Naive thymus-derived CD4-positive, alpha-beta T cell (primary cell): ENCODE results near the gene CNBP. TPM values are rescaled to one million over a fixed set of nuclear protein-coding genes. Genes with fewer than 3 reads are reported as not detected.

Source experiments
- ATAC-seq: fragments of 150-1000 bp; cut with Tn5 transposase; 2 replicates; pipeline ENCODE4 v1.10.0; 2021; ENCODE audit warnings: mild to moderate bottlenecking, moderate library complexity
- CTCF ChIA-PET: fragments of 350-600 bp; sonication (Branson Sonifier 250); formaldehyde crosslinking; loops from one replicate; lab custom pipeline; 2021; ENCODE audit warnings: antibody characterized with exemption; lab: Charles Lee
- POLR2A ChIA-PET: fragments of 350-600 bp; sonication (Branson Sonifier 250); formaldehyde crosslinking; loops from one replicate; lab custom pipeline; 2021; ENCODE audit warnings: antibody characterized with exemption, inconsistent platforms; lab: Charles Lee
- DNase-seq, 9 donors: peaks; one replicate each; pipeline versions ENCODE4 v3.0.0 to v3.0.0-alpha.2; 2020 to 2022; ENCODE audit warnings: mixed read lengths in 1 of 9
- H3K27ac ChIP-seq: one replicate; pipeline ENCODE4 v1.7.0; 2013; ENCODE audit warnings: mild to moderate bottlenecking, low read depth, low read length, moderate library complexity
- H3K27me3 ChIP-seq, 2 donors: one replicate each; pipeline ENCODE4 v1.7.0; 2013; ENCODE audit warnings: low read length in 2 of 2, mild to moderate bottlenecking in 2 of 2, moderate library complexity in 2 of 2; ENCODE audit not compliant: control insufficient read depth in 2 of 2, insufficient read depth in 2 of 2
- H3K36me3 ChIP-seq, 3 experiments: 1 replicate in 2 of 3; 2 replicates in 1 of 3; pipeline ENCODE4 v1.7.0; 2013; ENCODE audit warnings: low read length in 3 of 3, mild to moderate bottlenecking in 3 of 3, moderate library complexity in 1 of 3; ENCODE audit not compliant: insufficient read depth in 3 of 3, control insufficient read depth in 2 of 3
- H3K4me1 ChIP-seq, 2 donors: one replicate each; pipeline ENCODE4 v1.7.0; 2013; ENCODE audit warnings: low read length in 2 of 2, mild to moderate bottlenecking in 2 of 2, moderate library complexity in 1 of 2; ENCODE audit not compliant: control insufficient read depth in 2 of 2, insufficient read depth in 2 of 2
- H3K4me3 ChIP-seq: 2 replicates; pipeline ENCODE4 v1.7.0; 2013; ENCODE audit warnings: mild to moderate bottlenecking, low read length
- H3K9me3 ChIP-seq, 3 experiments: 1 replicate in 2 of 3; 2 replicates in 1 of 3; pipeline ENCODE4 v1.7.0; 2013; ENCODE audit warnings: low read length in 3 of 3; ENCODE audit not compliant: control insufficient read depth in 2 of 3
- H3K27ac Mint-ChIP-seq, 9 donors: one replicate each; pipeline ENCODE4 v1.8.0; 2020 to 2022; ENCODE audit warnings: mixed read lengths in 9 of 9, mild to moderate bottlenecking in 8 of 9, moderate library complexity in 5 of 9, inconsistent platforms in 2 of 9
- H3K27me3 Mint-ChIP-seq, 5 donors: one replicate each; pipeline ENCODE4 v1.8.0; 2021 to 2022; ENCODE audit warnings: mixed read lengths in 5 of 5, mild to moderate bottlenecking in 1 of 5
- H3K36me3 Mint-ChIP-seq, 5 donors: one replicate each; pipeline ENCODE4 v1.8.0; 2020 to 2022; ENCODE audit warnings: mixed read lengths in 5 of 5, mild to moderate bottlenecking in 3 of 5, inconsistent platforms in 1 of 5
- H3K4me1 Mint-ChIP-seq, 7 donors: one replicate each; pipeline ENCODE4 v1.8.0; 2020 to 2022; ENCODE audit warnings: mixed read lengths in 7 of 7, mild to moderate bottlenecking in 3 of 7, inconsistent platforms in 1 of 7
- H3K4me3 Mint-ChIP-seq, 10 donors: one replicate each; pipeline ENCODE4 v1.8.0; 2020 to 2022; ENCODE audit warnings: mild to moderate bottlenecking in 10 of 10, mixed read lengths in 10 of 10, moderate library complexity in 6 of 10, inconsistent platforms in 2 of 10
- H3K9me3 Mint-ChIP-seq, 11 donors: one replicate each; pipeline ENCODE4 v1.8.0; 2020 to 2022; ENCODE audit warnings: mixed read lengths in 11 of 11, mild to moderate bottlenecking in 4 of 11, inconsistent platforms in 1 of 11, moderate library complexity in 1 of 11
- intact Hi-C, 2 donors: fragments of 100-400 bp; cut with micrococcal nuclease; formaldehyde crosslinking; loops; one replicate each; pipeline ENCODE4 v1.15.1; 2023
- polyA plus RNA-seq, 2 donors: library from polyadenylated mRNA; unstranded; fragments of 300-500 nt; fragmentation: Illumina TruSeq; gene quantifications; one replicate each; pipeline ENCODE4 v1.2.3, GENCODE V29; 2021
- total RNA-seq, 6 experiments: library from RNA in 5 of 6; stranded (reverse) in 5 of 6; gene quantifications; 1 replicate in 5 of 6; 2 replicates in 1 of 6; pipeline ENCODE4 v1.2.3 and lab custom pipeline; 2021 to 2026

The CNBP gene
- total and polyA plus RNA-seq, 7 experiments from 2014 or later = 259 to 1,159 (median 358) TPM

DNA sequence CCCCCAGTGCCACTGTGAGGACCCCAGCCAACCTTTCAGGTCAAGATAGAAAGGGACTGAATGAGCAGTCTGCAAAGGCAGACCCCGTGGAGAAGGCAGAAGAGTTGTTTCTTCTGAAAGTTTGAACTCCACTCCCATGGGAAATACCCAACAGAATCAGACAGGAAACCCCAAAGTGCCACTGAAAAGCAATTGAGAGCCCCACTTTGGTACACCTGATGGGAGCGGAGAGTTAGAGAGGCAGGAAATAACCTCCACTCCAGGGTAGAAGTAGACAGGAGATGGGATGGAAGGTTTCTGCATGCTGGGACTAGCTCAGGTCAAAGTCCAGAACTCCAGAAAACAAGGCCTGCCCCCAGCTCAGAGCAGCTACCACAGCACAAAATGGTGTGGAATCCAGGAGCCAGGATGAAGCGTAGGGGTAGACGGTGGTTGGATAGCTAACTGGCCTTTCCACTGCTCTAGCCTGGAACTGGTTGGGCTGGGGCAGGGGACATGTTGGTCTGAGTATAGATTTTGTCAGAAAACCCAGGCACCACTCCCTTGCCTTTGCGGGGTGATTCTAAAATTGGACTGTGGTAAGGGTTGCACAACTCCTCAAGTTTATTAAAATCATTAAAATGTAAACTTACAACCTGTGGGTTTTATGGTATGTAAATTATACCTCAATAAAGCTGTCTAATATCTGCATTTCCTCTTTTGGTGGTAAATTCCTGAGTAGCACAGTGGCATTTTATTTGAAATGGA, 60.2 kb downstream of the CNBP start:
- ChIA-PET POLR2A (interaction anchor here (0.7 to 8.9 kb wide), 9 partner anchors 8 to 192 kb away, joined by 3 to 111 read pairs (median 6); partner anchors contain the start of genes CNBP and COPG1), CTCF (interaction anchor here (0.5 to 2.9 kb wide), 5 partner anchors 14 to 443 kb away, joined by 3 to 19 read pairs (median 4); no protein-coding TSS in a partner anchor)
- ATAC-seq (no peak), DNase-seq (peak in 1 of 9 donors; percentile 52)
- peaks cover 3 to 14% of the 10 kb centered on the region in 2 donors for H3K4me1 ChIP-seq
- intact Hi-C loops = loop anchor here (5.0 to 10.0 kb wide), 5 partner anchors 274 to 471 kb away; partner anchors contain the start of genes IFT122 (in 1 of the 2), RAB7A (in 1 of the 2) and RPN1 (in 1 of the 2)
- no peaks in the 10 kb centered on the region for H3K9me3 ChIP-seq
- H3K27me3 ChIP-seq = no peaks in the 10 kb centered on the region
- peak overlapping the region; percentile 77 for H3K27ac ChIP-seq
- peaks cover 0 to 24% (median 0%) of the 10 kb centered on the region in 3 experiments for H3K36me3 ChIP-seq
- H3K27ac Mint-ChIP-seq = peak overlapping the region; percentile 72 to 92 (median 90)
- peaks cover 0 to 20% (median 15%) of the 10 kb centered on the region in 5 donors for H3K36me3 Mint-ChIP-seq
- peaks cover 10 to 31% (median 14%) of the 10 kb centered on the region in 7 donors for H3K4me1 Mint-ChIP-seq
- no peak overlapping the region for H3K4me3 ChIP-seq
- H3K9me3 Mint-ChIP-seq = no peaks in the 10 kb centered on the region
- H3K27me3 Mint-ChIP-seq = no peaks in the 10 kb centered on the region
- peak overlapping the region in 9 of 10 donors; percentile 34 to 95 (median 69) for H3K4me3 Mint-ChIP-seq

DNA sequence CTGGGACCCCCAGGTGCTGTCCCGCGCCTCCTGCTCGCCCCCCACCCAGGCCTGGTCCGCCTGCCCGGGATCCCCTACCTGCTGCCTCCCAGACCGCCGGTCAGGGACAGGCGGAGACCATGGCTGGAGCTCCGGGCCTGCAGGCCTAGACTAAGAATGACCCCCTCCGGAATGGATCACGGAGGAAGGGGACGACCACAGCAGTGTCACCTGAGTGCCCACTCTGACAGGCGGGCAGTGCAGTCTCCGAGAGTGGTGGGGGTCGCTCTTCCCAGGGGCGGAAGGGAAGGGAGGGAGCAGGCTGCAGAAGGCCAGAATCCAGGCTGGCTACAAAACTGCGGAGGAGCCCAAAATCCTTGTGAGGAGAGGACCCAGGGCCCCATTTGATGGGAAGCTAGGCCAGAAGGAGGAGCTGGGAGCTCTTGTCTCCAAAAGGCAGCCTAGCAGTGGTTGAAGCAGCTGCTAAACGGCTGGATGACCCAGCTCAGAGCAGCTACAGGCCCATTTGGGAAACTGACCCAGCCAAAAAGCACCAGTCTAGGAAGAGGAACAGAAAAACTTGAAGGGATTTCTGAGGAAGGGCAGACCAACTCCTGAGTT, 61.2 kb downstream of the CNBP start:
- ATAC-seq (no peak), DNase-seq (no peak)
- no peak overlapping the region for H3K4me3 ChIP-seq
- peaks cover 19 to 41% (median 23%) of the 10 kb centered on the region in 7 donors for H3K4me1 Mint-ChIP-seq
- ChIA-PET CTCF (interaction anchor here (0.7 to 2.9 kb wide), 4 partner anchors 39 to 153 kb away, joined by 3 to 19 read pairs (median 4); no protein-coding TSS in a partner anchor), POLR2A (interaction anchor here (0.5 to 8.9 kb wide), 20 partner anchors 9 to 473 kb away, joined by 3 to 111 read pairs (median 7); partner anchors contain the start of genes CFAP92, CNBP, COPG1 and EFCC1)
- peaks cover 6 to 28% (median 24%) of the 10 kb centered on the region in 5 donors for H3K36me3 Mint-ChIP-seq
- H3K36me3 ChIP-seq = peaks cover 0 to 22% (median 5%) of the 10 kb centered on the region in 3 experiments
- peak overlapping the region; percentile 55 to 95 (median 80) for H3K4me3 Mint-ChIP-seq
- H3K9me3 Mint-ChIP-seq = no peaks in the 10 kb centered on the region
- intact Hi-C loops = loop anchor here (5.0 to 10.0 kb wide), 5 partner anchors 275 to 470 kb away; partner anchors contain the start of genes IFT122 (in 1 of the 2), RAB7A (in 1 of the 2) and RPN1 (in 1 of the 2)
- H3K9me3 ChIP-seq = no peaks in the 10 kb centered on the region
- H3K27ac Mint-ChIP-seq = peak overlapping the region; percentile 72 to 92 (median 90)
- H3K27me3 ChIP-seq = no peaks in the 10 kb centered on the region
- H3K27ac ChIP-seq = peak overlapping the region; percentile 77
- H3K4me1 ChIP-seq = peaks cover 13 to 23% of the 10 kb centered on the region in 2 donors
- no peaks in the 10 kb centered on the region for H3K27me3 Mint-ChIP-seq

DNA sequence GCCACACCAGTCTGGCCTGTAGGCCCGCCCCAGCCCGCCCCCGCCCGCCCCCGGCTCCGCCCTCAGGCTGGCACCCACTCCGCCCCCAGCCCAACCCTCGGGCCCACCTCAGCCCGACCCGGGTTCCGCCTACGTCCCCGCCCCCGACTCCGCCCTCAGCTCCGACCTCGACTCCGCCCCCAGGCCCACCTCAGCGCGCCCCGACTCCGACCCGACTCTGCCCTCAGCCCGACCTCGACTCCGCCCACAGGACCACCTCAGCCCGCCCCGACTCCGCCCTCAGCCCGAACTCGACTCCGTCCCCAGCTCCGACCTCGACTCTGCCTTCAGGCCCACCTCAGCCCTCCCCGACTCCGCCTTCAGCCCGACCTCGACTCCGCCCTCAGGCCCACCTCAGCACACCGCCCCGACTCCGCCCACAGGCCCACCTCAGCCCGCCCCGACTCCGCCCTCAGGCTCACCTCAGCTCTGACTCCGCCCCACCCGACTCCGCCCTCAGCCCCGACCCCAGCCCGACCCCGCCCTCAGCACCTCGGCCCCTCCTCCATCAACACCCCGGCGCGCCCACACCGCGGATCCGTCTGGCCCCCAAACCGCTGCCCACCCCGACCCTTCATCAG, 61.8 kb downstream of the CNBP start, which contains the start of gene RAB43:
Gene RAB43, minus strand, starts transcription at position 13 of the 620 bp plus-strand sequence. CDS start 315 bp downstream, outside the sequence.
- Mint-ChIP-seq H3K27me3 (no peaks in the 10 kb centered on the region), H3K27ac (peak within 1 kb of the TSS; percentile 92 to 100 (median 97)), H3K4me3 (peak within 1 kb of the TSS; percentile 86 to 99 (median 98)), H3K9me3 (no peaks in the 10 kb centered on the region), H3K4me1 (peaks cover 23 to 47% (median 29%) of the 10 kb centered on the region in 7 donors), H3K36me3 (peaks cover 6 to 29% (median 27%) of the 10 kb centered on the region in 5 donors)
- Histone ChIP-seq H3K4me1 (peaks cover 19 to 28% of the 10 kb centered on the region in 2 donors), H3K27me3 (no peaks in the 10 kb centered on the region), H3K27ac (peak within 1 kb of the TSS; percentile 83), H3K9me3 (no peaks in the 10 kb centered on the region), H3K36me3 (peaks cover 0 to 22% (median 6%) of the 10 kb centered on the region in 3 experiments), H3K4me3 (peak within 1 kb of the TSS; percentile 95)
- ATAC-seq = peak; percentile 83
- ChIA-PET POLR2A (interaction anchor here (0.5 to 8.9 kb wide), 26 partner anchors 10 to 472 kb away, joined by 3 to 111 read pairs (median 8); partner anchors contain the start of genes CFAP92, CNBP, COPG1 and EFCC1), CTCF (interaction anchor here (0.5 to 3.7 kb wide), 8 partner anchors 9 to 152 kb away, joined by 3 to 21 read pairs (median 3); no protein-coding TSS in a partner anchor)
- intact Hi-C loops = loop anchor here (1.0 to 10.0 kb wide), 11 partner anchors 53 to 505 kb away; partner anchors contain the start of genes IFT122 (in 2 of the 2), ACAD9 (in 1 of the 2), RAB7A (in 1 of the 2) and RPN1 (in 1 of the 2)
- DNase-seq = peak; percentile 81 to 90 (median 84)

DNA sequence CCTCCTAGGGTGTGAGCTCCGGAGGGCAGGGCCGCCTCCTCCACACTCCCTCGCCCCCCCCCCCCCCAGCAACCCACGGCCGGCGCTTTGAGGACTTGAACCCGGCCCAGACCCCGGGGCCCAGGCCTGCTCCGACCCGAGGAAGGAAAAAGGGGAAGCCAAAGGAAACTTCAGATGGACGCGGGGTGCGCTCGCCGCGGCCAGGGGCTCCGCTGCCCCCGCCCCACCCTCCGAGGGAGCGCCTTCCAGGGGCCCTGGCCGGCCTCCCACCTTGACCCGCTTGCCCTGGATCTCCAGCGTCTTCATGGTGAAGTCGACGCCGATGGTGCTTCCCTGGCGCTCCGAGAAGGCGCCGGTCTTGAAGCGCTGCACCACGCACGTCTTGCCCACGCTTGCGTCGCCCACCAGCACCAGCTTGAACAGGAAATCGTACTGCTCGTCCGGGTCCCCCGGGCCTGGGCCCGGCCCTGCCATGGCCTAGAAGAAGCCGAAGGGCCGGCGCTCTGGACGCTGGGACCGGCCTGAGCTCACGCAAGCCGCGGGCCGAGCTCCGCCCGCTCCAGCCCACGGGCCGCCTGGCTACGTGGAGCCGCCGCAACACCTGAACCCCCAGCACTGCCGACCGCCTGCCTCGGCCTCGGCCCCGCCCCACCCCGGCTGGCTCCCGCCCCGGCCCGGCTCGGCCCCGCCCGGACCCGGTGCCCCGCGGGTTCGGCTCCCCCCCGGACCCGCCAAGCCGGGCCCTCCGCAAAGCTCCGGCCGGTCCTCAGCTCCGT, 62.5 kb downstream of the CNBP start:
- intact Hi-C loops = loop anchor here (1.0 to 10.0 kb wide), 11 partner anchors 52 to 504 kb away; partner anchors contain the start of genes IFT122 (in 2 of the 2), ACAD9 (in 1 of the 2), RAB7A (in 1 of the 2) and RPN1 (in 1 of the 2)
- Mint-ChIP-seq H3K4me1 (peaks cover 26 to 53% (median 36%) of the 10 kb centered on the region in 7 donors), H3K36me3 (peaks cover 6 to 35% (median 32%) of the 10 kb centered on the region in 5 donors), H3K27ac (peak overlapping the region; percentile 92 to 100 (median 97)), H3K9me3 (no peaks in the 10 kb centered on the region), H3K4me3 (peak overlapping the region; percentile 86 to 99 (median 98)), H3K27me3 (no peaks in the 10 kb centered on the region)
- ATAC-seq = no peak
- Histone ChIP-seq H3K4me1 (peaks cover 25 to 32% of the 10 kb centered on the region in 2 donors), H3K27me3 (no peaks in the 10 kb centered on the region), H3K36me3 (peaks cover 0 to 22% (median 6%) of the 10 kb centered on the region in 3 experiments), H3K9me3 (no peaks in the 10 kb centered on the region), H3K27ac (peak overlapping the region; percentile 83), H3K4me3 (peak overlapping the region; percentile 95)
- ChIA-PET POLR2A (interaction anchor here (0.6 to 8.9 kb wide), 33 partner anchors 11 to 471 kb away, joined by 3 to 111 read pairs (median 6); partner anchors contain the start of genes CFAP92, CNBP, COPG1 and EFCC1), CTCF (interaction anchor here (0.5 to 3.9 kb wide), 14 partner anchors 9 to 155 kb away, joined by 3 to 47 read pairs (median 4); no protein-coding TSS in a partner anchor)
- DNase-seq = peak in 4 of 9 donors; percentile 35 to 57 (median 52)
